Transverse colon (tissue), 4 donors: ENCODE data around the gene DGKD.

ENCODE experiments used
- CTCF ChIP-seq, 5 experiments: fragments of 200-600 bp in 3 of 5; fragments of 450-650 bp in 2 of 5; sonication (generic) in 3 of 5; IDR thresholded peaks; 1 replicate in 2 of 5; 2 replicates in 3 of 5; pipeline ENCODE4 v1.5.1; 2016 to 2017; ENCODE audit warnings: antibody characterized with exemption in 5 of 5, inconsistent platforms in 3 of 5, mild to moderate bottlenecking in 2 of 5, moderate library complexity in 1 of 5
- POLR2AphosphoS5 ChIP-seq, 3 donors: sonication (generic); formaldehyde crosslinking; IDR thresholded peaks; one replicate each; pipeline ENCODE4 v1.6.1; 2016; ENCODE audit warnings: antibody characterized with exemption in 3 of 3

- TF ChIP-seq CTCF (IDR thresholded peaks at IDR 0.05) (no peak), POLR2AphosphoS5 (IDR thresholded peaks at IDR 0.05) (no peak)
Observed at GRCh38 chr2:233317196-233317943, 36.9 kb upstream of the DGKD start.
